ENCODE measurements around the gene TBCCD1. TPM values are rescaled to one million over a fixed set of nuclear protein-coding genes. Genes with fewer than 3 reads are reported as not detected.

Gene TBCCD1
- total and polyA plus RNA-seq, 2 of the 8 experiments (the other 6 are each of a cell fraction or from before 2014, with no cell fraction given) = 11.3 to 13.9 TPM

DNA sequence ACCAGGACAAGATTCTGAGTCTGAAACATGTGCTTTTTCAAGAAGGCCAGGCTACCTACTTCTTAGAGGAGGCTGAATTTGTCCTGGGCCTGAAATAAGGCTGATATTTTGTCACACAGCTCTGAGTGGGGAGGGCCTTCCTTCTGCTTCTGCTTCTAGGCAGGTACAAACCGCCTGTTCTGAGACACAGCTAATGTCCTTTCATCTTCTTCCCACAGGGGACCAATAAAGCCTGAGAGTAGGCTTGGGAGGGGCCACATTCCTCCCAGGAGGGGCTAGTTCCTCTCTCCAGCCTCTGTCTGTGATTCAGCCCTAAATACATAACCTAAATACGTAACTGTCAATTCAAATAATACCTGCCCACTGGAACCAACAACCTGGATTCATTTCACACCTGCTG is 57.7 kb downstream of the TBCCD1 start (continued):
- TF ChIP-seq MAFK (IDR thresholded peaks at IDR 0.05; ENCODE audit: low read depth, low read length) (no peak), RNF2 (IDR thresholded peaks at IDR 0.05; ENCODE audit: borderline replicate concordance, low read depth, low read length, missing control alignments, poor library complexity, severe bottlenecking) (no peak), KDM5A (IDR thresholded peaks at IDR 0.05; ENCODE audit: low read length) (no peak), NANOG (IDR thresholded peaks at IDR 0.05; ENCODE audit: insufficient read depth, low read depth, low read length, poor library complexity, severe bottlenecking) (no peak), SP4 (IDR thresholded peaks at IDR 0.05; ENCODE audit: low read length) (no peak)
